Body of pancreas (tissue), 4 donors: Measurements from ENCODE around the gene KIF16B. TPM values are rescaled to one million over a fixed set of nuclear protein-coding genes. Genes with fewer than 3 reads are reported as not detected.

Experiments
- ATAC-seq: fragments of 150-250 bp; one replicate; pipeline ENCODE4 v1.9.1; 2016
- DNase-seq, 4 donors: peaks; one replicate each; pipeline ENCODE4 v3.0.0-alpha.2; 2019
- H3K27ac ChIP-seq, 4 donors: fragments of 200-600 bp; sonication (generic); 1 replicate in 3 of 4; 2 replicates in 1 of 4; pipeline versions ENCODE4 v1.5.1 to v1.6.1; 2016 to 2019; ENCODE audit warnings: mild to moderate bottlenecking in 1 of 4, mixed read lengths in 1 of 4, moderate library complexity in 1 of 4
- H3K27me3 ChIP-seq, 2 donors: fragments of 200-600 bp; sonication (generic); one replicate each; pipeline ENCODE4 v1.6.0; 2016; ENCODE audit warnings: mild to moderate bottlenecking in 1 of 2
- H3K36me3 ChIP-seq, 2 donors: fragments of 200-600 bp; sonication (generic); replicated peaks in 1 of 2; 2 replicates each; pipeline ENCODE4 v1.5.1; 2016; ENCODE audit warnings: low read depth in 2 of 2; ENCODE audit not compliant: insufficient read depth in 1 of 2
- H3K4me1 ChIP-seq: fragments of 200-600 bp; sonication (generic); one replicate; pipeline ENCODE4 v1.6.0; 2016
- H3K4me3 ChIP-seq, 2 donors: fragments of 200-600 bp; sonication (generic); 1 replicate in 1 of 2; 2 replicates in 1 of 2; pipeline ENCODE4 v1.5.1; 2016 to 2019
- H3K9me3 ChIP-seq, 3 donors: fragments of 200-600 bp; sonication (generic); 1 replicate in 2 of 3; 2 replicates in 1 of 3; pipeline ENCODE4 v1.5.1; 2016
- POLR2A ChIP-seq, 3 donors: fragments of 450-650 bp; IDR thresholded peaks; one replicate each; pipeline ENCODE4 v1.6.1; 2016; ENCODE audit warnings: antibody characterized with exemption in 3 of 3, mild to moderate bottlenecking in 2 of 3
- WGBS, 2 donors: methylation state at CpG; one replicate each; pipeline ENCODE4 v1.1.5; 2017; 5-methylcytosine and 5-hydroxymethylcytosine counted together
- intact Hi-C: fragments of 100-400 bp; cut with DNase I; formaldehyde crosslinking; loops from one replicate; pipeline ENCODE4 v1.15.1; 2023
- total RNA-seq, 2 donors: library from RNA; depleted of rRNA; stranded (reverse); fragments of >200 nt; gene quantifications; one replicate each; pipeline ENCODE4 v1.1.0, GENCODE V29; 2016
- TF ChIP-seq, protein P1 (sequence below), 7 experiments: fragments of 450-650 bp in 4 of 7; fragments of 200-600 bp in 3 of 7; sonication (generic) in 3 of 7; IDR thresholded peaks; one replicate each; pipeline ENCODE4 v1.5.1; 2016 to 2019; ENCODE audit warnings: antibody characterized with exemption in 7 of 7

Gene KIF16B
- total RNA-seq, 2 donors from 2014 or later: 13.7 to 55.0 TPM

DNA sequence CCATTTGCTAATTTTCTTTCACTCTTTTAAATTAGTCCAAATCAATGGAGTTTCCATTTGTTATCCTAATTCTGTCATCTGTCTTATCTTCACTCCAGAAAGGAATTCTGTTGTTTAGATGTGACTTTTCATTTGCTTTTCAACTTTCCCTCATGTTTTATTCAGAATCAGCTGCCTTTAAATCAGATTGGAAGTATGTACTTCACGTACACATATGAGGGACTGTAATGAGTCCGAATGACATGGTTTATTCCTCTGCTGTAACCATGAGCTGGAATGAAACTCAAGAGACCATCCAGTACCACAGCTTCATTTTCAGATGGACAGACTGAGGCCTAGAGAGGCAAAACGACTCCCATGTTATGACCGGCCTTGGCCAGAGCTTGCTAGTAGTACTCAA, 302.3 kb downstream of the KIF16B start:
- TF ChIP-seq POLR2A (IDR thresholded peaks at IDR 0.05): no peak
- TF ChIP-seq, protein P1, sequence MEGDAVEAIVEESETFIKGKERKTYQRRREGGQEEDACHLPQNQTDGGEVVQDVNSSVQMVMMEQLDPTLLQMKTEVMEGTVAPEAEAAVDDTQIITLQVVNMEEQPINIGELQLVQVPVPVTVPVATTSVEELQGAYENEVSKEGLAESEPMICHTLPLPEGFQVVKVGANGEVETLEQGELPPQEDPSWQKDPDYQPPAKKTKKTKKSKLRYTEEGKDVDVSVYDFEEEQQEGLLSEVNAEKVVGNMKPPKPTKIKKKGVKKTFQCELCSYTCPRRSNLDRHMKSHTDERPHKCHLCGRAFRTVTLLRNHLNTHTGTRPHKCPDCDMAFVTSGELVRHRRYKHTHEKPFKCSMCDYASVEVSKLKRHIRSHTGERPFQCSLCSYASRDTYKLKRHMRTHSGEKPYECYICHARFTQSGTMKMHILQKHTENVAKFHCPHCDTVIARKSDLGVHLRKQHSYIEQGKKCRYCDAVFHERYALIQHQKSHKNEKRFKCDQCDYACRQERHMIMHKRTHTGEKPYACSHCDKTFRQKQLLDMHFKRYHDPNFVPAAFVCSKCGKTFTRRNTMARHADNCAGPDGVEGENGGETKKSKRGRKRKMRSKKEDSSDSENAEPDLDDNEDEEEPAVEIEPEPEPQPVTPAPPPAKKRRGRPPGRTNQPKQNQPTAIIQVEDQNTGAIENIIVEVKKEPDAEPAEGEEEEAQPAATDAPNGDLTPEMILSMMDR (IDR thresholded peaks at IDR 0.05): no peak
- Histone ChIP-seq H3K4me3 (no peak overlapping the region), H3K27me3 (no peaks in the 10 kb centered on the region), H3K4me1 (peaks cover 4% of the 10 kb centered on the region), H3K27ac (no peak overlapping the region), H3K9me3 (peaks cover 0 to 6% (median 0%) of the 10 kb centered on the region in 3 donors), H3K36me3 (no peaks in the 10 kb centered on the region)
- no peak for DNase-seq
- ATAC-seq: no peak
- WGBS, 2 donors: 86 to 87% methylated on average over 4 of the region's 4 CpGs
- intact Hi-C loops: no loop called here

- ATAC-seq (no peak), DNase-seq (no peak)
- peaks cover 0 to 10% (median 0%) of the 10 kb centered on the region in 3 donors for H3K9me3 ChIP-seq
- TF ChIP-seq, protein P1 (IDR thresholded peaks at IDR 0.05): no peak
- no peak for TF ChIP-seq POLR2A (IDR thresholded peaks at IDR 0.05)
- intact Hi-C loops: no loop called here
- WGBS, 2 donors: 86 to 95% methylated on average over 6 of the region's 6 CpGs
- H3K27me3 ChIP-seq: no peaks in the 10 kb centered on the region
- peaks cover 4% of the 10 kb centered on the region for H3K4me1 ChIP-seq
- no peak overlapping the region for H3K27ac ChIP-seq
- no peak overlapping the region for H3K4me3 ChIP-seq
- H3K36me3 ChIP-seq: no peaks in the 10 kb centered on the region
Observed at GRCh38 chr20:16270314-16270931, 302.8 kb downstream of the KIF16B start.

GRCh38 chr20:16267526-16267925, 305.7 kb downstream of the KIF16B start:
- 95 to 100% methylated on average over 1 to 4 of the region's 4 CpGs for WGBS, 2 donors
- Histone ChIP-seq H3K9me3 (peaks cover 0 to 10% (median 0%) of the 10 kb centered on the region in 3 donors), H3K27ac (no peak overlapping the region), H3K4me3 (no peak overlapping the region), H3K27me3 (no peaks in the 10 kb centered on the region), H3K4me1 (peaks cover 5% of the 10 kb centered on the region), H3K36me3 (no peaks in the 10 kb centered on the region)
- DNase-seq (no peak), ATAC-seq (no peak)
- intact Hi-C loops: no loop called here
- TF ChIP-seq, protein P1 (IDR thresholded peaks at IDR 0.05): no peak
- TF ChIP-seq POLR2A (IDR thresholded peaks at IDR 0.05): no peak

DNA sequence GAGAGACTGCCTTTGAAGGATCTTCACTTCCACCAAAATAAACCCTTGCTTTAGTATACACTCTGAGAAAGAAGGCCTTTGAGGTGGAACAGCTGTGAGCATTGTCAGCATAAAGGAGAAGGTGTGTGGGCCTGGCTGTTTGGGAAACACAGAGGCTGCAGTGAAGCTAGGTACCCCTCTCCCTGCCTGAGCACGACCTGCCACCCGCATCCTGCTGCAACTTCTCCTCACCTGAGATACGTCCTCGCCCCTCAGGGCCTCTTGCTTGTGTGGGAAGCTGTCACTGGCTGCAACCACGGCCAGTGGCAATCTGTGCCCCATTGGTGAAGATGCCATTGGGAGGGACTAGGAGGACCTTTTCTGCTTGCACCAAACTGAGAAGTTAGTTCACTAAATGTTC, 307.9 kb downstream of the KIF16B start:
- TF ChIP-seq, protein P1 (IDR thresholded peaks at IDR 0.05): no peak
- TF ChIP-seq POLR2A (IDR thresholded peaks at IDR 0.05): no peak
- DNase-seq (no peak), ATAC-seq (no peak)
- peaks cover 0 to 10% (median 0%) of the 10 kb centered on the region in 3 donors for H3K9me3 ChIP-seq
- H3K27me3 ChIP-seq: no peaks in the 10 kb centered on the region
- no peaks in the 10 kb centered on the region for H3K36me3 ChIP-seq
- no peak overlapping the region for H3K4me3 ChIP-seq
- 81 to 90% methylated on average over 5 of the region's 5 CpGs for WGBS, 2 donors
- no peak overlapping the region for H3K27ac ChIP-seq
- intact Hi-C loops: no loop called here
- H3K4me1 ChIP-seq: peaks cover 11% of the 10 kb centered on the region

GRCh38 chr20:16263582-16263981, 309.7 kb downstream of the KIF16B start:
- no peak for TF ChIP-seq POLR2A (IDR thresholded peaks at IDR 0.05)
- TF ChIP-seq, protein P1 (IDR thresholded peaks at IDR 0.05): no peak
- Histone ChIP-seq H3K4me1 (peaks cover 11% of the 10 kb centered on the region), H3K9me3 (peaks cover 0 to 10% (median 0%) of the 10 kb centered on the region in 3 donors), H3K27me3 (no peaks in the 10 kb centered on the region), H3K4me3 (no peak overlapping the region), H3K27ac (no peak overlapping the region), H3K36me3 (no peaks in the 10 kb centered on the region)
- DNase-seq (no peak), ATAC-seq (no peak)
- 63 to 68% methylated on average over 2 of the region's 2 CpGs for WGBS, 2 donors
- intact Hi-C loops: no loop called here
